ENCODE measurements around the gene ABCC8.

DNA sequence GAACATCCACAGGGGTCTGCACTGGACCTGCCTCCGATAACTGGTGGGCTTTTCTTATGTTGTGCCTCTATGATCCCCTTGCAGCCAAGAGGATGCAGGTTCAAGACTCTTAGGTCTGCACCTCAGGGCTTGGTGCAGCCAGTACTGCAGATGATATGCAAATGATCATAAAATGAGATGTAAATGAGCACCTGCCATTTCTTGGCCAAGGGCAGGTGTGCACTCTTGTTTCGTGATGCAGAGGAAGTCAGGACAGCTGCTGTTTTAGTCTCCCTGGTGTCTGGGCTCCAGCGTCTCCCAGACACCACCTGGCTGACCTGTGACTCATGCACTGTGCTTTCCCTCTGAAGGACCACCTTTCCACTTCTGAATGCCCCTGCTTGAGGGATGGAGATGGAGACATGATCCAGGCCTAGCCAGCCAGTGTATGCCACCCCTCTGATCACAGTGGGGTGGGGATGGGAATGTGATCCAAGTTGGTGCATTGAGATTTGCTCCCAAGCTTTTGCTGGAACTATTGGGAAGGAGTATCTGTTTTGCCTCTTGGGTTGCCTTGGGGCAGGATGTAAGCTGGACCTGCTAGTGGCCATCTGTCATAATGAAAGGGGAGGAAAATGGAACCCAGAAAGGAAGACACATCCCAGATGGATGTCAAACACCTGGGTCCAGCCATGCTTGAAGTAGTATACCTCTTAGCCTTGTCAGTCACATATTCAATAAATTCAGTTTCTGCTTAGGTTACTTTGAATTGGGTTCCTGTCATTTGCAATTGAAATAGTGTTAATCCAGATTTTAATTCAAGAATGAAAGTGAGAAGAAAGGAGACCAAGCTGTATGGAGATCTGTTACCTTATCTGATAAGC lies 84.9 kb downstream of the ABCC8 start:
- TF ChIP-seq, protein P1, sequence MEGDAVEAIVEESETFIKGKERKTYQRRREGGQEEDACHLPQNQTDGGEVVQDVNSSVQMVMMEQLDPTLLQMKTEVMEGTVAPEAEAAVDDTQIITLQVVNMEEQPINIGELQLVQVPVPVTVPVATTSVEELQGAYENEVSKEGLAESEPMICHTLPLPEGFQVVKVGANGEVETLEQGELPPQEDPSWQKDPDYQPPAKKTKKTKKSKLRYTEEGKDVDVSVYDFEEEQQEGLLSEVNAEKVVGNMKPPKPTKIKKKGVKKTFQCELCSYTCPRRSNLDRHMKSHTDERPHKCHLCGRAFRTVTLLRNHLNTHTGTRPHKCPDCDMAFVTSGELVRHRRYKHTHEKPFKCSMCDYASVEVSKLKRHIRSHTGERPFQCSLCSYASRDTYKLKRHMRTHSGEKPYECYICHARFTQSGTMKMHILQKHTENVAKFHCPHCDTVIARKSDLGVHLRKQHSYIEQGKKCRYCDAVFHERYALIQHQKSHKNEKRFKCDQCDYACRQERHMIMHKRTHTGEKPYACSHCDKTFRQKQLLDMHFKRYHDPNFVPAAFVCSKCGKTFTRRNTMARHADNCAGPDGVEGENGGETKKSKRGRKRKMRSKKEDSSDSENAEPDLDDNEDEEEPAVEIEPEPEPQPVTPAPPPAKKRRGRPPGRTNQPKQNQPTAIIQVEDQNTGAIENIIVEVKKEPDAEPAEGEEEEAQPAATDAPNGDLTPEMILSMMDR (conservative IDR thresholded peaks at IDR 0.05): no peak
- TF ChIP-seq EZH2 (IDR thresholded peaks at IDR 0.05; ENCODE audit: low read depth): no peak
